ENCODE results near the gene PPM1A. TPM values are rescaled to one million over a fixed set of nuclear protein-coding genes. Genes with fewer than 3 reads are reported as not detected.

PPM1A gene
- total RNA-seq, 2 experiments from 2014 or later, result 45.8 to 54.4 TPM

Other genes starting within 250 kb of the PPM1A start
- gene PCNX4, start 157.3 kb upstream of the PPM1A start, total RNA-seq, result 10 to 100 TPM; 34.4 to 35.5 TPM
- gene DHRS7, start 83.8 kb upstream of the PPM1A start, total RNA-seq, result 10 to 100 TPM; 69.3 to 73.0 TPM
- not detected for gene C14orf39, start 236.8 kb downstream of the PPM1A start, total RNA-seq